GM12872 (cell line): ENCODE results near the gene SPATS1.

Experiments used
- TF ChIP-seq, protein P1 (sequence below): IDR thresholded peaks from 3 replicates; pipeline ENCODE4 v1.5.1; 2011; ENCODE audit warnings: low read depth, mild to moderate bottlenecking, low read length, moderate library complexity; ENCODE audit not compliant: insufficient read depth

The SPATS1 gene

DNA sequence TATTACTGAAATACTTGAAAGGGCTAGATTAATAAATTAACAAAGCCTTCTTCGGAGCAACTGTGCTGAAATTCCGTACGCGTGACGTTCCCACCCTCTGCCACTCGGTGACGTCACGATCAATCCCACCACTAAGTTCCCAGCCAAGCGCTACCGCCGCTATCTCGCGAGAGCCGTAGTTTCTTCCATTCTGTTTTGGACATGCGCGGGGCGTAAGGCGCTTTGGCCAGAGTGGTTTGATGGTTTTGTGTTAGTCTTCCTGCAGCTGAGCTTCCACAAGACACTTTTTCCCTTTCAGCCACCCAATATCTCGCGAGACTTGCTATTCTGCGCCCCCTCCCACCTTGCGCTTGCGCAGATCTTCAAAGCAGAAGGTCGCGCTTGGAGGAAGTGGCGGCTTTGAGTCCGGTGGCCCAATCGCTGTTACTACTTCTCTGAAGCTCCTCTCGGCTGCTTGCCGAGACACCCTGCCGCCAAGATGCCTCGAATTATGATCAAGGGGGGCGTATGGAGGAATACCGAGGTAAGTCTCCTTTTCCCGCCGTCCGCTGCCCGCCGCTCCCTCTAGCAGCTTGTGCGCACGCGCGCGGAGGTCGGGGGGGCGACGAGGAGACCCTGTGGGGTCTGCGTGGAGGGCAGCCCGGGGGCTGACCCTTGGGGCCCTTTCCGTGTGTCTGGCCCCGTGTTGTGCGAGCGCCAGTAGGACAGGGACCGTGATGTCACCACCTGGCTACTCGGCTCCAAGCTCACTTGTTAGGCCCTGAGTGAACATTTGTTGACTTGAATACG, 45.1 kb downstream of the SPATS1 start, which contains the start of gene CDC5L:
Gene CDC5L (plus strand): TSS at position 361 of the 789 bp plus-strand sequence. CDS start 118 bp downstream, at position 479.
- TF ChIP-seq, protein P1, sequence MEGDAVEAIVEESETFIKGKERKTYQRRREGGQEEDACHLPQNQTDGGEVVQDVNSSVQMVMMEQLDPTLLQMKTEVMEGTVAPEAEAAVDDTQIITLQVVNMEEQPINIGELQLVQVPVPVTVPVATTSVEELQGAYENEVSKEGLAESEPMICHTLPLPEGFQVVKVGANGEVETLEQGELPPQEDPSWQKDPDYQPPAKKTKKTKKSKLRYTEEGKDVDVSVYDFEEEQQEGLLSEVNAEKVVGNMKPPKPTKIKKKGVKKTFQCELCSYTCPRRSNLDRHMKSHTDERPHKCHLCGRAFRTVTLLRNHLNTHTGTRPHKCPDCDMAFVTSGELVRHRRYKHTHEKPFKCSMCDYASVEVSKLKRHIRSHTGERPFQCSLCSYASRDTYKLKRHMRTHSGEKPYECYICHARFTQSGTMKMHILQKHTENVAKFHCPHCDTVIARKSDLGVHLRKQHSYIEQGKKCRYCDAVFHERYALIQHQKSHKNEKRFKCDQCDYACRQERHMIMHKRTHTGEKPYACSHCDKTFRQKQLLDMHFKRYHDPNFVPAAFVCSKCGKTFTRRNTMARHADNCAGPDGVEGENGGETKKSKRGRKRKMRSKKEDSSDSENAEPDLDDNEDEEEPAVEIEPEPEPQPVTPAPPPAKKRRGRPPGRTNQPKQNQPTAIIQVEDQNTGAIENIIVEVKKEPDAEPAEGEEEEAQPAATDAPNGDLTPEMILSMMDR: no peak

DNA sequence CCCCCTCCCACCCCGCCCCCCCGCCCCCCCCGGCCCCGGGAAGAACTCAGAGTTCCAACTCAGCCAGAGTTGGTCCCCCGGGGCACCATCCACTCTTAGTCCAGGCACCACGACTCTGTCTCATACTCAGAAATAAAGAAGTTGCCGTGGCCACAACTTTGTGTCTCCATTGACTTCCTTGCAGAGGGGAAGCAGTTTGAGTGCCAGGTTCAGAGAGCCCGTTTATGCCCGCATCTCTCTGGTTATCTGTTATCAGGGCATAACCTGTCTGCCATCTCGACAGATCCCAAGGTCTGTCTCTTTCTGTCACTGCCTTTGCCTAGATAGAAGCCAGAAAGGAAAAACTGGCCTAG, 45.7 kb downstream of the SPATS1 start:
- TF ChIP-seq, protein P1: no peak

GRCh38 chr6:44388887-44389286, 46.4 kb downstream of the SPATS1 start:
- TF ChIP-seq, protein P1: no peak

- TF ChIP-seq, protein P1: no peak
These were observed 47.8 kb downstream of the SPATS1 start for GRCh38 chr6:44390158-44390683.
